HCT116 (cell line): ENCODE results near the gene GRIK1. TPM values are rescaled to one million over a fixed set of nuclear protein-coding genes. Genes with fewer than 3 reads are reported as not detected.

Source experiments
- ATAC-seq: fragments of 200-7000 bp; cut with Tn5 transposase; 2 replicates; pipeline ENCODE4 v1.9.1; 2020; ENCODE audit warnings: mild to moderate bottlenecking, moderate library complexity
- BruUV-seq: library from RNA; stranded (reverse); fragments of 400-500 nt; replicated peaks from 2 replicates; lab custom pipeline; 2021; lab: Mats Ljungman, UMichigan
- CTCF ChIA-PET: fragments of 300-600 bp; sonication (Branson Sonifier 250); formaldehyde crosslinking; loops from one replicate; lab custom pipeline; 2021; ENCODE audit warnings: antibody characterized with exemption; lab: Charles Lee
- POLR2A ChIA-PET: fragments of 300-600, 350-600 bp; sonication (Branson Sonifier 250); formaldehyde crosslinking; loops from one replicate; lab custom pipeline; 2021; ENCODE audit warnings: antibody characterized with exemption; lab: Charles Lee
- RAD21 ChIA-PET, 2 experiments: fragments of 300-600 bp; sonication (Branson Sonifier 250); formaldehyde crosslinking; loops; one replicate each; lab custom pipeline; 2023; ENCODE audit warnings: low total read pairs in 2 of 2; ENCODE audit not compliant: uncharacterized antibody in 2 of 2, unreplicated experiment in 2 of 2, low non-redundant PET in 1 of 2; lab: Charles Lee
- DNase-seq: peaks from one replicate; pipeline ENCODE4 v3.0.0-alpha.2; 2010; ENCODE audit warnings: low read depth, low spot score
- H2AFZ ChIP-seq: fragments of 200-600 bp; shearing (Covaris generic), sonication (generic); 2 replicates; pipeline ENCODE4 v1.6.1; 2017; ENCODE audit warnings: low read depth, mixed run types, mixed read lengths, antibody characterized with exemption, low read length; ENCODE audit not compliant: poor library complexity, severe bottlenecking
- H3K27ac ChIP-seq: 2 replicates; pipeline ENCODE4 v1.5.1; 2012; ENCODE audit warnings: low read depth, low read length
- H3K27me3 ChIP-seq: fragments of 200-600 bp; sonication (generic); 2 replicates; pipeline ENCODE4 v1.6.1; 2016; ENCODE audit warnings: mixed run types, low read length, mixed read lengths; ENCODE audit not compliant: insufficient read depth
- H3K36me3 ChIP-seq, 2 experiments: fragments of 200-500 bp in 1 of 2; fragments of 200-600 bp in 1 of 2; sonication (Bioruptor generic) in 1 of 2; sonication (generic) in 1 of 2; 2 replicates each; pipeline versions ENCODE4 v1.5.1 to v1.6.1; 2014 to 2016; ENCODE audit warnings: low read length in 2 of 2, inconsistent platforms in 1 of 2, mixed read lengths in 1 of 2, mixed run types in 1 of 2; ENCODE audit not compliant: insufficient read depth in 2 of 2, control insufficient read depth in 1 of 2
- H3K4me1 ChIP-seq, 2 experiments: fragments of 200-600 bp in 1 of 2; sonication (generic) in 1 of 2; 2 replicates each; pipeline versions ENCODE4 v1.5.1 to v1.6.1; 2012 to 2017; ENCODE audit warnings: low read length in 2 of 2, inconsistent platforms in 1 of 2, mild to moderate bottlenecking in 1 of 2, mixed read lengths in 1 of 2, mixed run types in 1 of 2, moderate library complexity in 1 of 2; ENCODE audit not compliant: insufficient read depth in 2 of 2, control insufficient read depth in 1 of 2
- H3K4me2 ChIP-seq: fragments of 200-600 bp; sonication (generic); 2 replicates; pipeline ENCODE4 v1.6.1; 2017; ENCODE audit warnings: mixed run types, low read length, mixed read lengths
- H3K4me3 ChIP-seq, 2 experiments: fragments of 200-600 bp in 1 of 2; sonication (generic) in 1 of 2; replicated peaks in 1 of 2; 2 replicates each; pipeline ENCODE4 v1.5.1; 2011 to 2016; ENCODE audit warnings: low read length in 2 of 2, control low read depth in 1 of 2, low read depth in 1 of 2, mild to moderate bottlenecking in 1 of 2, mixed read lengths in 1 of 2, mixed run types in 1 of 2
- H3K79me2 ChIP-seq: fragments of 200-600 bp; sonication (generic); 2 replicates; pipeline ENCODE4 v1.6.1; 2017; ENCODE audit warnings: mild to moderate bottlenecking, mixed run types, low read length, moderate library complexity, mixed read lengths; ENCODE audit not compliant: insufficient read depth
- H3K9ac ChIP-seq: fragments of 200-600 bp; sonication (generic); 2 replicates; pipeline ENCODE4 v1.6.1; 2016; ENCODE audit warnings: low read length, mixed read lengths
- H3K9me2 ChIP-seq: fragments of 200-600 bp; sonication (generic), shearing (Covaris generic); 2 replicates; pipeline ENCODE4 v1.6.1; 2017; ENCODE audit warnings: mixed run types, mild to moderate bottlenecking, moderate library complexity; ENCODE audit not compliant: insufficient read depth
- H3K9me3 ChIP-seq, 2 experiments: fragments of 200-500 bp in 1 of 2; fragments of 200-600 bp in 1 of 2; sonication (Bioruptor generic) in 1 of 2; sonication (generic) in 1 of 2; 2 replicates each; pipeline ENCODE4 v1.6.1; 2014 to 2017; ENCODE audit warnings: low read length in 2 of 2, mixed read lengths in 2 of 2, inconsistent platforms in 1 of 2, low read depth in 1 of 2, mild to moderate bottlenecking in 1 of 2, mixed run types in 1 of 2, moderate library complexity in 1 of 2; ENCODE audit not compliant: control insufficient read depth in 1 of 2, insufficient read depth in 1 of 2
- H4K20me1 ChIP-seq: fragments of 200-600 bp; sonication (generic), shearing (Covaris generic); 2 replicates; pipeline ENCODE4 v1.6.1; 2017; ENCODE audit warnings: mixed run types, mild to moderate bottlenecking, moderate library complexity; ENCODE audit not compliant: insufficient read depth
- CBX3 ChIP-seq: IDR thresholded peaks from 2 replicates; pipeline ENCODE4 v1.6.1; 2012; ENCODE audit warnings: low read depth
- CEBPB ChIP-seq: IDR thresholded peaks from 2 replicates; pipeline ENCODE4 v1.6.1; 2012; ENCODE audit warnings: low read depth
- ELF1 ChIP-seq: IDR thresholded peaks from 2 replicates; pipeline ENCODE4 v1.6.1; 2012; ENCODE audit warnings: low read depth, borderline replicate concordance
- EZH2phosphoT487 ChIP-seq: fragments of 200-600 bp; IDR thresholded peaks from 2 replicates; pipeline ENCODE4 v1.6.1; 2018; ENCODE audit warnings: antibody characterized with exemption, borderline replicate concordance
- FOSL1 ChIP-seq: IDR thresholded peaks from 2 replicates; pipeline ENCODE4 v1.6.1; 2012; ENCODE audit warnings: low read depth
- JUND ChIP-seq: IDR thresholded peaks from 2 replicates; pipeline ENCODE4 v1.6.1; 2012
- POLR2A ChIP-seq: IDR thresholded peaks from 2 replicates; pipeline ENCODE4 v1.7.0; 2011; ENCODE audit warnings: borderline replicate concordance; ENCODE audit not compliant: insufficient read depth, insufficient read length; ENCODE audit errors: extremely low read depth
- POLR2AphosphoS5 ChIP-seq: IDR thresholded peaks from 2 replicates; pipeline ENCODE4 v1.6.1; 2011; ENCODE audit warnings: mild to moderate bottlenecking, low read depth, low read length, moderate library complexity
- RAD21 ChIP-seq: IDR thresholded peaks from 2 replicates; pipeline ENCODE4 v1.6.1; 2012; ENCODE audit warnings: low read depth, mild to moderate bottlenecking
- SIN3A ChIP-seq: IDR thresholded peaks from 2 replicates; pipeline ENCODE4 v1.6.1; 2012; ENCODE audit warnings: low read depth
- SRF ChIP-seq: IDR thresholded peaks from 2 replicates; pipeline ENCODE4 v1.6.1; 2012; ENCODE audit warnings: low read depth
- TCF7L2 ChIP-seq: IDR thresholded peaks from 2 replicates; pipeline ENCODE4 v1.7.0; 2011; ENCODE audit warnings: borderline replicate concordance, inconsistent platforms; ENCODE audit not compliant: insufficient read depth, insufficient read length; ENCODE audit errors: extremely low read depth
- YY1 ChIP-seq: IDR thresholded peaks from 2 replicates; pipeline ENCODE4 v1.6.1; 2011; ENCODE audit warnings: low read length, low read depth, moderate library complexity, mild to moderate bottlenecking; ENCODE audit not compliant: insufficient replicate concordance; ENCODE audit errors: extremely low read depth
- ZFX ChIP-seq: fragments of 450-650 bp; IDR thresholded peaks from 2 replicates; pipeline ENCODE4 v1.6.1; 2017
- ZNF274 ChIP-seq: fragments of 200-500 bp; sonication (Bioruptor generic); IDR thresholded peaks from 2 replicates; pipeline ENCODE4 v1.6.1; 2014; ENCODE audit warnings: mild to moderate bottlenecking, low read depth, low read length, inconsistent platforms
- intact Hi-C: fragments of 100-400 bp; cut with micrococcal nuclease; formaldehyde crosslinking; loops from 2 replicates; pipeline ENCODE4 v1.10.0; 2022
- total RNA-seq: library from RNA; stranded (reverse); gene quantifications from one replicate; pipeline ENCODE4 v1.2.1, GENCODE V29; 2021; ENCODE audit not compliant: unreplicated experiment
- TF ChIP-seq, protein P1 (sequence below): IDR thresholded peaks from 2 replicates; pipeline ENCODE4 v1.6.1; 2012; ENCODE audit warnings: low read depth
- TF ChIP-seq, protein P2 (sequence below): IDR thresholded peaks from 2 replicates; pipeline ENCODE4 v1.6.1; 2011; ENCODE audit warnings: mild to moderate bottlenecking, low read length, moderate library complexity; ENCODE audit not compliant: insufficient replicate concordance; ENCODE audit errors: extremely low read depth
- TF ChIP-seq, protein P3 (sequence below): IDR thresholded peaks from 2 replicates; pipeline ENCODE4 v1.6.1; 2012
- TF ChIP-seq, protein P4 (sequence below), 3 experiments: fragments of 200-600 bp in 1 of 3; sonication (generic) in 1 of 3; IDR thresholded peaks in 2 of 3; conservative IDR thresholded peaks in 1 of 3; 2 replicates each; pipeline ENCODE4 v1.5.1; 2012 to 2017; ENCODE audit warnings: low read depth in 2 of 3, low read length in 2 of 3, antibody characterized with exemption in 1 of 3, borderline replicate concordance in 1 of 3, control low read depth in 1 of 3, mild to moderate bottlenecking in 1 of 3, mixed read lengths in 1 of 3, mixed run types in 1 of 3, moderate library complexity in 1 of 3; ENCODE audit not compliant: insufficient read depth in 1 of 3
- TF ChIP-seq, protein P5 (sequence below): IDR thresholded peaks from 2 replicates; pipeline ENCODE4 v1.6.1; 2012

Gene GRIK1
- total RNA-seq, 1 experiment from 2014 or later = not detected

DNA sequence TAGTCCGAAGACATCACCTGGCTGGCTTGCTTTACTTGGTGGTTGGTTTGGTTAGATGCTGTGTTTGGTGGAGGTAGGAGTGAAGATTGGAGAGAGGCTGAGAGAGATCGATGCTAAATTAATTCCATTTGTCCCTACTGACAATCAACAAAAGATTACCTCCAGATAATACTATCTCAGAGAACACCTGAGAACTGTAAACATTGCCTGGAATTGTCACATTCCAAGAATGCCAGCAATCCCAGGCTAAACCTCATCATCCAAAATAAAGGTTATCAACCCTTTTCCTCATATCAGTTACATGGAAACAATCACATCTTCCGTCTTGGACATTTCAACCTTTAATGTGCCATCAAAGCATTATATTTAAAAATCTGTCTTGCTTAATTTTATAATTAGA, 141.0 kb downstream of the GRIK1 start (continued):
- TF ChIP-seq JUND = no peak

DNA sequence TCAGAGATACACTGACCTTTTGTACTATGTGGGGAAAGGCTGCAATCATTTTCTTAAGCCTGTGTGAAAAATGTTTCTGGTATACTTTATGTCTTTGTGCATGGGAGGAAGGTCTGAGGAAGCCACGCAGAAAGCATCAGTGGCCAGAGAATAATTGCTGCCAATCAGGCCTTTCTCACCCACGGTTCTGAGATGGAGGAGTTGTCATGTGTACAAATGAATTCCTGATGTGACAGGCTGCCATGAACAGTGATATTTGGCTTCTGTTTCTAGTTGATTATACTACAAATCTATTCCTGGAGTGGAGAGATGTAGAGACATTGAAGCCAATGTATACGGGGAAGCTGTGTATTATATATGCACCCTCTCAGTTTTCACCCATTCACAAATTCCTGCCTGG, 142.6 kb downstream of the GRIK1 start:
- ATAC-seq = no peak
- H2AFZ ChIP-seq = no peak overlapping the region
- no peak overlapping the region for H3K9ac ChIP-seq
- H4K20me1 ChIP-seq = no peaks in the 10 kb centered on the region
- H3K9me2 ChIP-seq = no peaks in the 10 kb centered on the region
- no peaks in the 10 kb centered on the region for H3K36me3 ChIP-seq
- H3K79me2 ChIP-seq = no peaks in the 10 kb centered on the region
- no peak overlapping the region for H3K27ac ChIP-seq
- BruUV-seq = no TSS peak
- H3K27me3 ChIP-seq = no peaks in the 10 kb centered on the region
- H3K4me3 ChIP-seq = no peak overlapping the region
- ChIA-PET RAD21 (no interaction called here), CTCF (no interaction called here), POLR2A (no interaction called here)
- no peaks in the 10 kb centered on the region for H3K4me1 ChIP-seq
- H3K9me3 ChIP-seq = peaks cover 0 to 23% of the 10 kb centered on the region in 2 experiments; a peak in 2 of 4 replicates
- DNase-seq = no peak
- intact Hi-C loops = no loop called here
- no peak overlapping the region for H3K4me2 ChIP-seq
- no peak for TF ChIP-seq POLR2AphosphoS5
- no peak for TF ChIP-seq FOSL1
- TF ChIP-seq TCF7L2 = no peak
- TF ChIP-seq CEBPB = no peak
- TF ChIP-seq, protein P1, sequence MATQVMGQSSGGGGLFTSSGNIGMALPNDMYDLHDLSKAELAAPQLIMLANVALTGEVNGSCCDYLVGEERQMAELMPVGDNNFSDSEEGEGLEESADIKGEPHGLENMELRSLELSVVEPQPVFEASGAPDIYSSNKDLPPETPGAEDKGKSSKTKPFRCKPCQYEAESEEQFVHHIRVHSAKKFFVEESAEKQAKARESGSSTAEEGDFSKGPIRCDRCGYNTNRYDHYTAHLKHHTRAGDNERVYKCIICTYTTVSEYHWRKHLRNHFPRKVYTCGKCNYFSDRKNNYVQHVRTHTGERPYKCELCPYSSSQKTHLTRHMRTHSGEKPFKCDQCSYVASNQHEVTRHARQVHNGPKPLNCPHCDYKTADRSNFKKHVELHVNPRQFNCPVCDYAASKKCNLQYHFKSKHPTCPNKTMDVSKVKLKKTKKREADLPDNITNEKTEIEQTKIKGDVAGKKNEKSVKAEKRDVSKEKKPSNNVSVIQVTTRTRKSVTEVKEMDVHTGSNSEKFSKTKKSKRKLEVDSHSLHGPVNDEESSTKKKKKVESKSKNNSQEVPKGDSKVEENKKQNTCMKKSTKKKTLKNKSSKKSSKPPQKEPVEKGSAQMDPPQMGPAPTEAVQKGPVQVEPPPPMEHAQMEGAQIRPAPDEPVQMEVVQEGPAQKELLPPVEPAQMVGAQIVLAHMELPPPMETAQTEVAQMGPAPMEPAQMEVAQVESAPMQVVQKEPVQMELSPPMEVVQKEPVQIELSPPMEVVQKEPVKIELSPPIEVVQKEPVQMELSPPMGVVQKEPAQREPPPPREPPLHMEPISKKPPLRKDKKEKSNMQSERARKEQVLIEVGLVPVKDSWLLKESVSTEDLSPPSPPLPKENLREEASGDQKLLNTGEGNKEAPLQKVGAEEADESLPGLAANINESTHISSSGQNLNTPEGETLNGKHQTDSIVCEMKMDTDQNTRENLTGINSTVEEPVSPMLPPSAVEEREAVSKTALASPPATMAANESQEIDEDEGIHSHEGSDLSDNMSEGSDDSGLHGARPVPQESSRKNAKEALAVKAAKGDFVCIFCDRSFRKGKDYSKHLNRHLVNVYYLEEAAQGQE = no peak
- TF ChIP-seq RAD21 = no peak
- TF ChIP-seq ELF1 = no peak
- TF ChIP-seq, protein P2, sequence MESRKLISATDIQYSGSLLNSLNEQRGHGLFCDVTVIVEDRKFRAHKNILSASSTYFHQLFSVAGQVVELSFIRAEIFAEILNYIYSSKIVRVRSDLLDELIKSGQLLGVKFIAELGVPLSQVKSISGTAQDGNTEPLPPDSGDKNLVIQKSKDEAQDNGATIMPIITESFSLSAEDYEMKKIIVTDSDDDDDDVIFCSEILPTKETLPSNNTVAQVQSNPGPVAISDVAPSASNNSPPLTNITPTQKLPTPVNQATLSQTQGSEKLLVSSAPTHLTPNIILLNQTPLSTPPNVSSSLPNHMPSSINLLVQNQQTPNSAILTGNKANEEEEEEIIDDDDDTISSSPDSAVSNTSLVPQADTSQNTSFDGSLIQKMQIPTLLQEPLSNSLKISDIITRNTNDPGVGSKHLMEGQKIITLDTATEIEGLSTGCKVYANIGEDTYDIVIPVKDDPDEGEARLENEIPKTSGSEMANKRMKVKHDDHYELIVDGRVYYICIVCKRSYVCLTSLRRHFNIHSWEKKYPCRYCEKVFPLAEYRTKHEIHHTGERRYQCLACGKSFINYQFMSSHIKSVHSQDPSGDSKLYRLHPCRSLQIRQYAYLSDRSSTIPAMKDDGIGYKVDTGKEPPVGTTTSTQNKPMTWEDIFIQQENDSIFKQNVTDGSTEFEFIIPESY = no peak
- no peak for TF ChIP-seq SIN3A
- TF ChIP-seq, protein P3, sequence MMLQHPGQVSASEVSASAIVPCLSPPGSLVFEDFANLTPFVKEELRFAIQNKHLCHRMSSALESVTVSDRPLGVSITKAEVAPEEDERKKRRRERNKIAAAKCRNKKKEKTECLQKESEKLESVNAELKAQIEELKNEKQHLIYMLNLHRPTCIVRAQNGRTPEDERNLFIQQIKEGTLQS = no peak
- TF ChIP-seq EZH2phosphoT487 = no peak
- TF ChIP-seq CBX3 = no peak
- TF ChIP-seq, protein P4, sequence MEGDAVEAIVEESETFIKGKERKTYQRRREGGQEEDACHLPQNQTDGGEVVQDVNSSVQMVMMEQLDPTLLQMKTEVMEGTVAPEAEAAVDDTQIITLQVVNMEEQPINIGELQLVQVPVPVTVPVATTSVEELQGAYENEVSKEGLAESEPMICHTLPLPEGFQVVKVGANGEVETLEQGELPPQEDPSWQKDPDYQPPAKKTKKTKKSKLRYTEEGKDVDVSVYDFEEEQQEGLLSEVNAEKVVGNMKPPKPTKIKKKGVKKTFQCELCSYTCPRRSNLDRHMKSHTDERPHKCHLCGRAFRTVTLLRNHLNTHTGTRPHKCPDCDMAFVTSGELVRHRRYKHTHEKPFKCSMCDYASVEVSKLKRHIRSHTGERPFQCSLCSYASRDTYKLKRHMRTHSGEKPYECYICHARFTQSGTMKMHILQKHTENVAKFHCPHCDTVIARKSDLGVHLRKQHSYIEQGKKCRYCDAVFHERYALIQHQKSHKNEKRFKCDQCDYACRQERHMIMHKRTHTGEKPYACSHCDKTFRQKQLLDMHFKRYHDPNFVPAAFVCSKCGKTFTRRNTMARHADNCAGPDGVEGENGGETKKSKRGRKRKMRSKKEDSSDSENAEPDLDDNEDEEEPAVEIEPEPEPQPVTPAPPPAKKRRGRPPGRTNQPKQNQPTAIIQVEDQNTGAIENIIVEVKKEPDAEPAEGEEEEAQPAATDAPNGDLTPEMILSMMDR (IDR thresholded peaks at IDR 0.05 in 2 of 3, conservative IDR thresholded peaks at IDR 0.05 in 1 of 3; ENCODE audit: borderline replicate concordance in 1 of 3, insufficient read depth in 1 of 3, low read depth in 2 of 3, low read length in 2 of 3) = no peak
- no peak for TF ChIP-seq YY1
- no peak for TF ChIP-seq POLR2A
- TF ChIP-seq, protein P5, sequence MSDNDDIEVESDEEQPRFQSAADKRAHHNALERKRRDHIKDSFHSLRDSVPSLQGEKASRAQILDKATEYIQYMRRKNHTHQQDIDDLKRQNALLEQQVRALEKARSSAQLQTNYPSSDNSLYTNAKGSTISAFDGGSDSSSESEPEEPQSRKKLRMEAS = no peak
- no peak for TF ChIP-seq ZFX
- TF ChIP-seq ZNF274 = no peak
- no peak for TF ChIP-seq SRF
